ENCODE measurements around the gene COG8. TPM values are rescaled to one million over a fixed set of nuclear protein-coding genes. Genes with fewer than 3 reads are reported as not detected.

The COG8 gene
- total RNA-seq, 4 donors from 2014 or later, result 29.5 to 52.0 (median 48.3) TPM

DNA sequence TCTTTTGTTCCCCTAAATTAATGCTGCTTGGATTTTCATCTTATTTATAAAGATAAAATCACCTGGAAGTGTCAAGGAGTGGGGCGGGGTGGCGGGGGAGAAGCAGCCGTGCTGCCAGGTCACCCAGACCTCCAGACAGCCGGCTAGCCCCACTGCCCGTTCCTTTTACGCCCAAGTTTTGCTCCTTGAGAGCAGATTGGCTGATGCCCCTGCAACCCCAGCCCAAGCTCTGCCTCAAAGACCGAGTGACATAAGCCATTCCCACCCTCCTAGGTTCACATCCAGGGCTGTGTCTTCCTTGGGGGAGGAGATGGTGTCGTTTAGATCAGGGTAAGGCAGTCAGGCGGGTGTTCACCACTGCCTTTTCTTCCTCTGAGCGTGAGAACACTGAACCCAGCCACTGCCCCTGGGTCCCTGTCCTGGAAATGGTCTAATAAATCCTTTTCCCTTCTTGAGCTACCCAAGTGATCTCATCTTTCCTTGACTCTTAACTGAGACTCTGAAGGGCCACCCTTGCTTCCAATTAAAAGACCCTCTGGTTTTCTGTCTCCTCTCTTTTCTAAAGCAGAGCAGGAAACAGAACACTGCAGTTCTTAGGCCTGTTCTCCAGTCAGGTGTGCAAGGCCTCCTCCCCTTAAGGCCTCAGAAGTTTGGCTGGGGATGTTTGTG, 14.6 kb downstream of the COG8 start:
- DNase-seq, result no peak

GRCh38 chr16:69324013-69324531, 15.3 kb downstream of the COG8 start:
- Histone ChIP-seq H3K36me3 (peaks cover 0 to 44% (median 24%) of the 10 kb centered on the region in 4 donors), H3K9me3 (no peaks in the 10 kb centered on the region), H3K27ac (peak overlapping the region in 1 of 4 donors; percentile 30), H3K4me1 (peaks cover 10 to 44% (median 34%) of the 10 kb centered on the region in 4 donors), H3K27me3 (no peaks in the 10 kb centered on the region), H3K4me3 (no peak overlapping the region)
- intact Hi-C loops (cut with DNase I; ENCODE audit: low total_unique reads), result no loop called here
- TF ChIP-seq EP300 (IDR thresholded peaks at IDR 0.05; ENCODE audit: low read depth) (no peak), POLR2A (IDR thresholded peaks at IDR 0.05) (no peak), POLR2AphosphoS5 (IDR thresholded peaks at IDR 0.05) (no peak)
- TF ChIP-seq, protein P1, sequence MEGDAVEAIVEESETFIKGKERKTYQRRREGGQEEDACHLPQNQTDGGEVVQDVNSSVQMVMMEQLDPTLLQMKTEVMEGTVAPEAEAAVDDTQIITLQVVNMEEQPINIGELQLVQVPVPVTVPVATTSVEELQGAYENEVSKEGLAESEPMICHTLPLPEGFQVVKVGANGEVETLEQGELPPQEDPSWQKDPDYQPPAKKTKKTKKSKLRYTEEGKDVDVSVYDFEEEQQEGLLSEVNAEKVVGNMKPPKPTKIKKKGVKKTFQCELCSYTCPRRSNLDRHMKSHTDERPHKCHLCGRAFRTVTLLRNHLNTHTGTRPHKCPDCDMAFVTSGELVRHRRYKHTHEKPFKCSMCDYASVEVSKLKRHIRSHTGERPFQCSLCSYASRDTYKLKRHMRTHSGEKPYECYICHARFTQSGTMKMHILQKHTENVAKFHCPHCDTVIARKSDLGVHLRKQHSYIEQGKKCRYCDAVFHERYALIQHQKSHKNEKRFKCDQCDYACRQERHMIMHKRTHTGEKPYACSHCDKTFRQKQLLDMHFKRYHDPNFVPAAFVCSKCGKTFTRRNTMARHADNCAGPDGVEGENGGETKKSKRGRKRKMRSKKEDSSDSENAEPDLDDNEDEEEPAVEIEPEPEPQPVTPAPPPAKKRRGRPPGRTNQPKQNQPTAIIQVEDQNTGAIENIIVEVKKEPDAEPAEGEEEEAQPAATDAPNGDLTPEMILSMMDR (IDR thresholded peaks at IDR 0.05), result no peak
- 76 to 80% methylated on average over 1 to 8 of the region's 8 CpGs for WGBS, 2 donors (ENCODE audit: low coverage in 1 of 2)
- in situ Hi-C loops (cut with MboI; ENCODE audit: low pct_ligation_motif_present in 1 of 4, low pct_unique_long_range_greater_than_20kb in 1 of 4, low sequenced_read_pairs in 3 of 4), result no loop called here
- DNase-seq, result peak; percentile 65

More for the DNA sequence above, 14.6 kb downstream of the COG8 start:
- 82% methylated on average over 10 of the region's 10 CpGs; no CpG with 5 or more reads in 1 of the 2 donors for WGBS, 2 donors (ENCODE audit: low coverage in 1 of 2)
- intact Hi-C loops (cut with DNase I; ENCODE audit: low total_unique reads) (no loop called here), in situ Hi-C loops (cut with MboI; ENCODE audit: low pct_ligation_motif_present in 1 of 4, low pct_unique_long_range_greater_than_20kb in 1 of 4, low sequenced_read_pairs in 3 of 4) (no loop called here)
- H3K27ac ChIP-seq, result no peak overlapping the region
- TF ChIP-seq EP300 (IDR thresholded peaks at IDR 0.05; ENCODE audit: low read depth) (no peak), POLR2AphosphoS5 (IDR thresholded peaks at IDR 0.05) (no peak), POLR2A (IDR thresholded peaks at IDR 0.05) (no peak)
- TF ChIP-seq, protein P1 (IDR thresholded peaks at IDR 0.05), result no peak
- H3K4me1 ChIP-seq, result peaks cover 15 to 51% (median 41%) of the 10 kb centered on the region in 4 donors
- H3K9me3 ChIP-seq, result no peaks in the 10 kb centered on the region
- no peaks in the 10 kb centered on the region for H3K27me3 ChIP-seq
- H3K4me3 ChIP-seq, result no peak overlapping the region
- H3K36me3 ChIP-seq, result peaks cover 0 to 37% (median 18%) of the 10 kb centered on the region in 4 donors

DNA sequence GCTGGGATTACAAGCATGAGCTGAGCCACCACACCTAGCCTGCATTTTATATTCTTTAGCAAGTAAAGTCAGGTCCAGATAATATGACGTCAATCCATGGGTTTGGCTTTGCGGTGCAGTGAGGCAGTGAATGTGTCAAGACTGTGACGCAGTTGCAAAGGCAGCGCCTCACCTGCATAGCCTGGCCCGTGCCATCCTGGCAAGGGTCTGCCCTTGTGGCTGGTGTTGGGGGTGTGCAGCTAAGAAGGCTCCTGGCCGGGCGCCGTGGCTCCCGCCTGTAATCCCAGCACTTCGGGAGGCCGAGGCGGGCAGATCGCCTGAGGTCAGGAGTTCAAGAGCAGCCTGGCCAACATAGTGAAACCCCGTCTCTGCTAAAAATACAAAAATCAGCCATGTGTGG, 15.9 kb downstream of the COG8 start:
- TF ChIP-seq POLR2AphosphoS5 (IDR thresholded peaks at IDR 0.05), result no peak
- no peak for TF ChIP-seq EP300 (IDR thresholded peaks at IDR 0.05; ENCODE audit: low read depth)
- TF ChIP-seq, protein P1 (IDR thresholded peaks at IDR 0.05), result no peak
- Histone ChIP-seq H3K4me3 (no peak overlapping the region), H3K27me3 (no peaks in the 10 kb centered on the region), H3K27ac (no peak overlapping the region), H3K4me1 (peaks cover 3 to 38% (median 29%) of the 10 kb centered on the region in 4 donors), H3K9me3 (no peaks in the 10 kb centered on the region), H3K36me3 (peaks cover 0 to 49% (median 27%) of the 10 kb centered on the region in 4 donors)
- intact Hi-C loops (cut with DNase I; ENCODE audit: low total_unique reads), result no loop called here
- DNase-seq, result no peak
- 89% methylated on average over 14 of the region's 14 CpGs; no CpG with 5 or more reads in 1 of the 2 donors for WGBS, 2 donors (ENCODE audit: low coverage in 1 of 2)
- in situ Hi-C loops (cut with MboI; ENCODE audit: low pct_ligation_motif_present in 1 of 4, low pct_unique_long_range_greater_than_20kb in 1 of 4, low sequenced_read_pairs in 3 of 4), result no loop called here

GRCh38 chr16:69322343-69322742, 17.0 kb downstream of the COG8 start:
- no peaks in the 10 kb centered on the region for H3K9me3 ChIP-seq
- no peak overlapping the region for H3K4me3 ChIP-seq
- no peaks in the 10 kb centered on the region for H3K27me3 ChIP-seq
- DNase-seq, result no peak
- 92% methylated on average over 6 of the region's 7 CpGs; no CpG with 5 or more reads in 1 of the 2 donors for WGBS, 2 donors (ENCODE audit: low coverage in 1 of 2)
- H3K27ac ChIP-seq, result no peak overlapping the region
- intact Hi-C loops (cut with DNase I; ENCODE audit: low total_unique reads), result no loop called here
- in situ Hi-C loops (cut with MboI; ENCODE audit: low pct_ligation_motif_present in 1 of 4, low pct_unique_long_range_greater_than_20kb in 1 of 4, low sequenced_read_pairs in 3 of 4), result no loop called here
- TF ChIP-seq POLR2A (IDR thresholded peaks at IDR 0.05) (no peak), EP300 (IDR thresholded peaks at IDR 0.05; ENCODE audit: low read depth) (no peak), POLR2AphosphoS5 (IDR thresholded peaks at IDR 0.05) (no peak)
- TF ChIP-seq, protein P1 (IDR thresholded peaks at IDR 0.05), result no peak
- H3K36me3 ChIP-seq, result peaks cover 0 to 54% (median 30%) of the 10 kb centered on the region in 4 donors
- H3K4me1 ChIP-seq, result peaks cover 0 to 27% (median 18%) of the 10 kb centered on the region in 4 donors

Measured in transverse colon (tissue), 4 donors.